GM13976 (cell line): ENCODE measurements around the gene C19orf85.

ENCODE experiments used
- DNase-seq: peaks from one replicate; pipeline ENCODE4 v3.0.0; 2012; ENCODE audit warnings: low spot score
- CTCF ChIP-seq: IDR thresholded peaks from 2 replicates; pipeline ENCODE4 v1.5.1; 2012; ENCODE audit warnings: borderline replicate concordance, mild to moderate bottlenecking; ENCODE audit not compliant: insufficient read depth; ENCODE audit errors: extremely low read depth, missing control alignments, control extremely low read depth
- in situ Hi-C: fragments of 300-500 bp; cut with MboI; formaldehyde crosslinking; loops from one replicate; pipeline ENCODE4 v1.12.0; 2022; ENCODE audit warnings: low sequenced_read_pairs, mixed read lengths, inconsistent platforms; ENCODE audit not compliant: unreplicated experiment

C19orf85 gene

GRCh38 chr19:55444646-55445045 is 19.9 kb downstream of the C19orf85 start:
- TF ChIP-seq CTCF, result no peak
- in situ Hi-C loops, result no loop called here
- DNase-seq, result no peak

- in situ Hi-C loops, result no loop called here
- DNase-seq, result no peak
- TF ChIP-seq CTCF, result no peak
These were observed 20.6 kb downstream of the C19orf85 start for GRCh38 chr19:55443824-55444480.

GRCh38 chr19:55443045-55443823 is 21.3 kb downstream of the C19orf85 start, which contains the start of gene SHISA7:
SHISA7 (minus strand) TSS chr19:55443300; CDS start chr19:55442863, 437 bp downstream.
- no peak for TF ChIP-seq CTCF
- DNase-seq, result no peak
- in situ Hi-C loops, result no loop called here

- in situ Hi-C loops, result no loop called here
- DNase-seq, result no peak
- TF ChIP-seq CTCF, result no peak
These were observed 22.1 kb downstream of the C19orf85 start for GRCh38 chr19:55442372-55442961.

GRCh38 chr19:55441692-55442321 is 22.7 kb downstream of the C19orf85 start:
- in situ Hi-C loops, result no loop called here
- no peak for DNase-seq
- TF ChIP-seq CTCF, result no peak

- DNase-seq, result no peak
- in situ Hi-C loops, result no loop called here
- TF ChIP-seq CTCF, result no peak
These were observed 23.2 kb downstream of the C19orf85 start for GRCh38 chr19:55441319-55441691.
